Skeletal muscle satellite cell (primary cell): ENCODE data around the gene MVB12B.

Experiments used
- H3K27me3 ChIP-seq: 2 replicates; pipeline ENCODE4 v1.7.0; 2013; ENCODE audit warnings: low read length; ENCODE audit not compliant: control insufficient read depth, insufficient read depth
- H3K36me3 ChIP-seq: 2 replicates; pipeline ENCODE4 v1.7.0; 2013; ENCODE audit warnings: mild to moderate bottlenecking, control low read depth, low read length; ENCODE audit not compliant: insufficient read depth
- H3K4me1 ChIP-seq: 2 replicates; pipeline ENCODE4 v1.7.0; 2013; ENCODE audit warnings: low read length; ENCODE audit not compliant: control insufficient read depth, insufficient read depth
- H3K4me2 ChIP-seq: 2 replicates; pipeline ENCODE4 v1.7.0; 2013; ENCODE audit warnings: mild to moderate bottlenecking, low read length
- H3K4me3 ChIP-seq: 2 replicates; pipeline ENCODE4 v1.7.0; 2013; ENCODE audit warnings: low read length
- H3K9ac ChIP-seq: 2 replicates; pipeline ENCODE4 v1.7.0; 2013; ENCODE audit warnings: mild to moderate bottlenecking, low read depth, low read length, moderate library complexity
- H3K9me3 ChIP-seq: replicated peaks from 2 replicates; pipeline ENCODE4 v1.7.0; 2013; ENCODE audit warnings: mild to moderate bottlenecking, control low read depth, low read length

The MVB12B gene

DNA sequence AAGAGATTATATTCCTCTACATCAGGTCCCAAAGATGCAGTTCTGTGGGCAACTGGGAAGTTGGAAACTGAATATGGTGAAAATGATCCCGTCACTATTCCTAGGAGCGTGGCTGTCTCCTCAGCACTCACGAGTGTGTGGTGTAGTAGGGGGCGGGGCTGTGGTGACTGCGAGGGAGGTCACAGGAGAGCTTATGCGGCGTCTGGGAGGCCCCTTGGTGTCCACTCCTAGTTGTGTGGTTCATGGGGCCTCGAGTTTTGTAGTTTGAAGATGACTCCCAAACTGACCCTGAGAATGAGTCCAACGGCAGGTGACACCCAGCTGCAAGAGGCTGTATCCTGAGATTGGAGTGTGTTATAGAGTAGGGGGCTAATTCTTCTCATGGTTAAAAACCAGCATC lies 68.2 kb downstream of the MVB12B start:
- no peak overlapping the region for H3K4me2 ChIP-seq
- H3K36me3 ChIP-seq, result no peaks in the 10 kb centered on the region
- H3K4me3 ChIP-seq, result no peak overlapping the region
- H3K4me1 ChIP-seq, result peaks cover 5% of the 10 kb centered on the region
- no peaks in the 10 kb centered on the region for H3K27me3 ChIP-seq
- H3K9me3 ChIP-seq, result no peaks in the 10 kb centered on the region
- no peak overlapping the region for H3K9ac ChIP-seq

DNA sequence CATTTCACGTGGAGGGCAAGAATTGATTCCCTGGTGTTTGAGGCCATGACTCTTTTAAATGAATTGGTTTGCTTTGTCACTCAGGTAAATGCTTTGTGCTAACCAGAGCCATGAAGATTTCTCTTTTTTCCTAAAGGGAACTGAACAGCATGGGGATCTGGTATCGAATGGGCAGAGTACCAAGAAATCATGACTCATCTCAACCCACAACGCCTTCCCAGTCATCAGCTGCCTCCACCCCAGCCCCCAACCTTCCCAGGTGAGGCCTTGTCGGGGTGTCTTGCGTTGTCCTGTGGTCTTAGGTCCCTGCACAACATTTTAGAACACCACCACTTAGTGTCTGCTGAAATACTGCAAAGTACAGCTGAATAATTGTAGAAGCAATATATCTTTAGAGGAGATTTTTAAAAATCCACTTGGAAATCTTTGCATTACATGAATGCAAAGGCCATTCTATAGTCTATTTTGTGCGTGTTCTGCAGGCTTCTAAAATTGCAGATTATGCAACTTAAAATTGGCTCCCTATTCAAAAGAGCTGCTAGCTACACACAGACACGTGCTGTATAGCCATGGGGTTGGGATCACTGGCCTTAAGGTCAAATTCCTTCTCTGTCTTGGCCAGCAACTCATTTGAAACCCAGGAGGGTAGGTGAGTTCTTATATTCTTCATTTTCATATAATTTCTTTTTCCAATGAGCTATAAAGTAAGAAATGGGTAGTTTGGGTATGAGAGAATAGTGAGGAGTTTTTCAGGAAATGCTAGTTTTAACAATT lies 69.0 kb downstream of the MVB12B start:
- Histone ChIP-seq H3K4me1 (peaks cover 5% of the 10 kb centered on the region), H3K4me3 (no peak overlapping the region), H3K9ac (no peak overlapping the region), H3K27me3 (no peaks in the 10 kb centered on the region), H3K36me3 (no peaks in the 10 kb centered on the region), H3K9me3 (no peaks in the 10 kb centered on the region), H3K4me2 (no peak overlapping the region)

DNA sequence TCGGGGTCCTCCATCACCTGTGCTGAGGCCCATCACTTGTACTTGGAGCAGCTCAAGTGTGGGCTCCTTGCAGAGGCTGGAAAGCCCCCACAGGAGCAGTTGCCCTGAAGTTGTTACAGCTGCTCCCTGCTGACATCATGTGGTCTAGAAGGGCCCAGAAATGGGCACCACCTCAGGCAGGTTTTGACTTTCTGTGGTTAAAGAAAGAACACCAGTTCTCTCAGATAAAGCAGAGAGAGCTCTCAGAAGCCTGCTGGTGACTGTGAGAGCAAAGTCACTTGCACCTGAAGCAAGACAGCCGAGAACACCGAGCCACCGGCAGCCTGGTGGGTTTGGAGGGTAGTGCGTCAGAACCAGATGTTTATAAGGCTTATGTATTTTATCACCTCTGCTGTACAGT lies 70.4 kb downstream of the MVB12B start:
- Histone ChIP-seq H3K36me3 (no peaks in the 10 kb centered on the region), H3K4me2 (no peak overlapping the region), H3K4me3 (no peak overlapping the region), H3K9ac (no peak overlapping the region), H3K9me3 (no peaks in the 10 kb centered on the region), H3K4me1 (peaks cover 5% of the 10 kb centered on the region), H3K27me3 (no peaks in the 10 kb centered on the region)

DNA sequence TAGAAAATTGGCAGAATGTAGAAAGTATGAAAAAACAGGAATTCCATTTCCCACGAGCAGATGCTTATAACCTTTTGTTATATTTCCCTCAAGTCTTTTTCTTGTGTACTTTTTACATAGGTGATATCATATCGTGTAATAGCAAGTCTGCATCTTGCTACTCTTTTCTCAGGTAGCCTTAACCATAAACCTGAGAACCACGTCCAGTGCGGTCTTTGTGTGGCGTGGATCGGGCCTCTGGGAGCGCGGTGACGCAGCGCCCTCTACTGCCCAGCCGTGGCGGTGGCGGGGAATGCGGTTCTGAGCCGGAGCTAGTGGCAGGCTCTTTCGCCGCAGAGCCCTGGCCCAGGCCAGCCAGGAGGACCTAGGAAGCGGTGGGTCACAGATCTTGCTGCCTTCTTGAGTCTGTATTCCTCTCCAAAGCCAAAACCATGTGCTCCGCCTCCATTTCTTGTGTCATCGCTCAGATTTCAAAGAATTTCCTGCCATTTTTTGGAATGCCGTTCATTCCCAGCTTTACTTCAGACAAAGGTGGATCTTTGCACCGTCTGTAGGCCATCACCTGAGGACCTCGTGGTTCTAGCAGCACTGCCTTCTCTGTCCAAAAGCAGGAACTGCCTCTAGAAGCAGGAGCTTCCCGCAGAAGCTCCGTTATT lies 71.9 kb downstream of the MVB12B start:
- no peak overlapping the region for H3K4me3 ChIP-seq
- no peaks in the 10 kb centered on the region for H3K9me3 ChIP-seq
- no peaks in the 10 kb centered on the region for H3K36me3 ChIP-seq
- H3K4me1 ChIP-seq, result peaks cover 5% of the 10 kb centered on the region
- H3K9ac ChIP-seq, result no peak overlapping the region
- no peaks in the 10 kb centered on the region for H3K27me3 ChIP-seq
- peak overlapping the region; percentile 32 for H3K4me2 ChIP-seq

DNA sequence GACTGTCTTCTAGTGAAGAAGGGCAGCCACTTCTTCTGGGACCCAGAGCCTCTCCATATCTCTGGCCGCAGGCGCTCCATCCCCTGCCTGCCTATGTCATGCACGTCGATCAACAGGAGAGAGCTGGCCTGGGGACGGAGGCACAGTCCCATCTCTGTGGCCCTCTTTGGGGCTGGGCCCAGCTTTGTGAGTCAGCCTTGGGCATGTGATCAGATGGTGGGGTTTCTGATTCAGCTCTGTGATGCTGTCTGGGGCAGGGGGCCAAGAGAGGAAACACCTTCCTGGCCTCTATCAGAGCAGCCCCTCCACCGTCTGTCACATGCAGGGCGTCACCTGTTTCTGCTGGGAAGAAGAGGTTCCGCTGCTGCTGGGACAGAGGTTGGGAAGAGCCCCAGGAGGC lies 72.6 kb downstream of the MVB12B start:
- H3K27me3 ChIP-seq, result no peaks in the 10 kb centered on the region
- no peaks in the 10 kb centered on the region for H3K36me3 ChIP-seq
- no peak overlapping the region for H3K4me3 ChIP-seq
- H3K9ac ChIP-seq, result no peak overlapping the region
- H3K4me1 ChIP-seq, result peaks cover 5% of the 10 kb centered on the region
- H3K4me2 ChIP-seq, result no peak overlapping the region
- no peaks in the 10 kb centered on the region for H3K9me3 ChIP-seq

DNA sequence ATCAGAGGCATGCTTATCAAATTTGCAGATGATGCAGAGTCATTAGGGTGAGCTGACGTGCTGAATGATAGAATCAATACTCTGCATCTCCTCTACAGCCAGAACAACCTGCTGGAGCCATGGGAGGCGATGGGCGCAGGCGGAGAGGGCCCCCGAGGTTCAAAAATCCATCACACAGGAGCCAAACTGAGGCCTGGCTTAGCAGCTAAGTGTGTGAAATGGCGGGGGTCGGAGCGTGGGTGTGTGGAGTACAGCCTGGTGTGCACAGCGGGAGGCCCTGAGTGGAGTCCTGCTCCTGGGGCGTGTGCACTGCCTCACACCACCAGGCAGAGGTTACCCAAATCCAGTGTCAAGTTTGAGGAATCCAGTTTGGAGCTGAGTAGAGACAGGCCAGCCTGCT lies 73.2 kb downstream of the MVB12B start:
- Histone ChIP-seq H3K27me3 (no peaks in the 10 kb centered on the region), H3K9me3 (no peaks in the 10 kb centered on the region), H3K4me2 (no peak overlapping the region)

DNA sequence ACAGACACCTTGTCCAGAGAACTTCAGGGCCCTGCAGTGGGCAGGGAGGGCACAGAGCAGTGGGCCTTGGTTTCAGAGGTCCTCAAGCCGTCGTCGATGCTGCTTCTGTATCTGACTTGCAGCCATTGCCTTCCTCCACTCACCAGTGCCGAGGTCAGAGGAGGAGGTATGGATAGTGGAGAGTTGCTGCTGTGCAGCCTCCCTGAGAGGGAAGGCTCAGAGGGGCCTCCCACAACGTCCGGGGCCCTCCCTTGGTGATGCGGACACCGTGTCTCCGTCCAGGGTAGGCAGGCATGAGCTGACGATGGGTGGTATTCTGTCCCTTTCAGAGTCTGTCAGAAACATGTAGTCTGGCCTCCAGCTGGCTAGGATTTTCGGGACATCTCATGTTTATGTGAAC lies 73.9 kb downstream of the MVB12B start:
- H3K9me3 ChIP-seq, result no peaks in the 10 kb centered on the region
- no peaks in the 10 kb centered on the region for H3K36me3 ChIP-seq
- H3K4me3 ChIP-seq, result no peak overlapping the region
- no peak overlapping the region for H3K4me2 ChIP-seq
- no peak overlapping the region for H3K9ac ChIP-seq
- H3K27me3 ChIP-seq, result no peaks in the 10 kb centered on the region
- H3K4me1 ChIP-seq, result peaks cover under 1% of the 10 kb centered on the region

More for the DNA sequence above, 73.2 kb downstream of the MVB12B start:
- Histone ChIP-seq H3K36me3 (no peaks in the 10 kb centered on the region), H3K4me1 (peaks cover 5% of the 10 kb centered on the region), H3K9ac (no peak overlapping the region), H3K4me3 (no peak overlapping the region)

DNA sequence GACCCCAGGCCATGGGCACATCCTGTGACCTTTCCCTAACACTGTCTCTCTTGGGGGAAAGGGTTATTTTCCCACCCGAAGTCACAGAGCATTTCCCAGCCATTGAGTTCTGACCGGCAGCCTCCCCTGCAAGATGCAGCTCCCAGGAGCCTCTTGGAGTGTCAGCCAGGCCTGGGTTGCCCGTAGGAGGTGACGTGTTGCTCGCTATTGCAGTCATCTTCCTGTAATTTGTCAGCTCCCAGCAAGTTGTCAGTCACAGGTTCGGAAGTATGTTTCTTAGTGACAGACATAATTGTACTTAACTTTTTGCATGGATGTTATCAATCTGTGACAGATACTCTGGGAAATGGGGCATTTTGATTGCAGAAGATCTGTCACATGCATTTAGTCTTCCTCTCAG lies 74.5 kb downstream of the MVB12B start:
- H3K27me3 ChIP-seq, result no peaks in the 10 kb centered on the region
- no peak overlapping the region for H3K4me2 ChIP-seq
- no peaks in the 10 kb centered on the region for H3K9me3 ChIP-seq
- no peak overlapping the region for H3K4me3 ChIP-seq
- no peaks in the 10 kb centered on the region for H3K36me3 ChIP-seq
- H3K9ac ChIP-seq, result no peak overlapping the region
- H3K4me1 ChIP-seq, result no peaks in the 10 kb centered on the region

DNA sequence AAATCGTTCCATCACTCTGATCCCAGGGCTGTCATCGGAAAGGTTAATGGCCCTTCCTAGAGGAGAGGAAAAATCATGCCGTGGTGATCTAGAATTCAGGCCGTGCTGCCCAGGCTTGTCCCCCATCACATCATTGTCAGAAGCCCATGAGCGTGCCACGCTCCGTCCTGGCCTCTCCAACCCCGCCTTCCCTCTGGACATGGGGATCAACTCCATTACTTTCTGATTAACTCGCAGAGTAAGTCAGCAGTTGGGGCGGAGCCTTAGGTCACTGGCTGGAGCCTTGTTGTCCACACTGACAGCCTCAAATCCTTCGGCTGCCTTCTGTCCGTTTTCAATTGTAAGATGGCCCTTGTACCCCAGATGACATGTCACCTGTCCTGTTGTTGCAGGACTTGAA lies 75.0 kb downstream of the MVB12B start:
- no peak overlapping the region for H3K4me3 ChIP-seq
- no peaks in the 10 kb centered on the region for H3K9me3 ChIP-seq
- no peaks in the 10 kb centered on the region for H3K36me3 ChIP-seq
- no peaks in the 10 kb centered on the region for H3K4me1 ChIP-seq
- no peak overlapping the region for H3K4me2 ChIP-seq
- H3K9ac ChIP-seq, result no peak overlapping the region
- no peaks in the 10 kb centered on the region for H3K27me3 ChIP-seq

DNA sequence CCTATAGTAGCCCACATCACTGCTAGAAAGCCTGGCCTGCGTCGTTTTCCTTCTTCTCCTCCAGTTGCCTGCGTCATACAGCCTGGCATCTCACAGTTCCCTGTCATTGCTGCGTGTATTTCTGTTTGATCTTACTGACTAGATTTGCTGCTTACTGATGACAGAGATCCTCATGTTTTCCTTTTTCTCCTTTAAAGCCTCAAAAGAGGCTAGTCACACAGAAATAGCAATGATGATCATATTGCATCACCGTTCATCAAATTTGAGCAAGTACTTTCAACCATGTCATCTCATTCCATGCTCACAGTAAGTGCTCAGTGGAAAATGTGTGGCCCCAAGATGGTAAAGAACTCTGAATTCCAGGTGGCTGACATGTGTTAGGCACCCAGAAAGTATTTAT lies 76.8 kb downstream of the MVB12B start:
- H3K4me3 ChIP-seq, result no peak overlapping the region
- no peaks in the 10 kb centered on the region for H3K27me3 ChIP-seq
- H3K4me1 ChIP-seq, result no peaks in the 10 kb centered on the region
- no peak overlapping the region for H3K4me2 ChIP-seq
- H3K9me3 ChIP-seq, result no peaks in the 10 kb centered on the region
- no peaks in the 10 kb centered on the region for H3K36me3 ChIP-seq
- no peak overlapping the region for H3K9ac ChIP-seq

DNA sequence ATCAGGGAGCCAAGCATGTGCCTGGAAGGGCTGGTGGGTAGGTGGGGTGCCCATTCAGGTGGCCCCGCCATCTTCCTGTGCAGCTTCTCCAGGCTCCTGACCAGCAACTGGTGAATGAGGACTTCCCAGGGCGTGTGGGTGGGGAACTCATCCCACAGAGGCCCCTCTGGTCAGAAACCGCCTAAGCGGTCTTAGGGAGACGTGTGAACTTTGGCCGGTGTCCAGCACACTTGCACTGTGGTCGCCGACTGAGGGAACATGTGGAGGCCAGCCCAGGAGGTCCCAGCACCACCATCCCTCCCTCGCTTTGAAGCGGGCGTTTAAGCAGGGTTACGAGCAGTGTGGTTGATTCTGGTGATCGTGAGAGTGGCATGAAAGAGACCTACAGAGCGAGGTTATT lies 77.8 kb downstream of the MVB12B start:
- H3K9ac ChIP-seq, result no peak overlapping the region
- no peaks in the 10 kb centered on the region for H3K9me3 ChIP-seq
- no peaks in the 10 kb centered on the region for H3K36me3 ChIP-seq
- H3K27me3 ChIP-seq, result no peaks in the 10 kb centered on the region
- no peak overlapping the region for H3K4me3 ChIP-seq
- no peaks in the 10 kb centered on the region for H3K4me1 ChIP-seq
- H3K4me2 ChIP-seq, result no peak overlapping the region
